Psoas muscle (tissue), 8 donors: ENCODE data around the gene UBTF. TPM values are rescaled to one million over a fixed set of nuclear protein-coding genes. Genes with fewer than 3 reads are reported as not detected.
A peak's percentile ranks its signal among the peaks of the same experiment; 100 is the strongest.

Experiments used
- ATAC-seq, 4 donors: fragments of 200-7000 bp; cut with Tn5 transposase; one replicate each; pipeline ENCODE4 v1.9.1; 2020; ENCODE audit warnings: moderate library complexity in 3 of 4, mild to moderate bottlenecking in 2 of 4
- DNase-seq, 2 donors: peaks; one replicate each; pipeline ENCODE4 v3.0.0-alpha.2; 2020
- H3K27ac ChIP-seq: fragments of 200-600 bp; one replicate; pipeline ENCODE4 v1.8.0; 2022
- H3K27me3 ChIP-seq, 3 donors: fragments of 200-600 bp in 1 of 3; one replicate each; pipeline versions ENCODE4 v1.6.1 to v1.8.0; 2013 to 2022; ENCODE audit warnings: low read length in 2 of 3, mild to moderate bottlenecking in 2 of 3, moderate library complexity in 1 of 3; ENCODE audit not compliant: insufficient read depth in 3 of 3
- H3K36me3 ChIP-seq, 2 donors: fragments of 200-600 bp in 1 of 2; one replicate each; pipeline versions ENCODE4 v1.6.1 to v1.8.0; 2013 to 2022; ENCODE audit warnings: low read depth in 1 of 2, mild to moderate bottlenecking in 1 of 2, moderate library complexity in 1 of 2; ENCODE audit not compliant: insufficient read depth in 1 of 2
- H3K4me1 ChIP-seq: fragments of 200-600 bp; one replicate; pipeline ENCODE4 v1.8.0; 2022
- H3K4me3 ChIP-seq: fragments of 200-600 bp; one replicate; pipeline ENCODE4 v1.8.0; 2022; ENCODE audit warnings: mild to moderate bottlenecking
- H3K9me3 ChIP-seq: fragments of 200-600 bp; one replicate; pipeline ENCODE4 v1.8.0; 2022
- CTCF ChIP-seq: fragments of 200-600 bp; IDR thresholded peaks from one replicate; pipeline ENCODE4 v1.8.0; 2022; ENCODE audit warnings: antibody characterized with exemption
- WGBS, 3 donors: extraction: QIAGEN DNeasy Blood & Tissue Kit; methylation state at CpG; one replicate each; pipeline versions ENCODE4 v1.1.6 to v1.1.7; 2013; 5-methylcytosine and 5-hydroxymethylcytosine counted together
- intact Hi-C, 2 donors: fragments of 100-400 bp; cut with DNase I; formaldehyde crosslinking; loops; one replicate each; pipeline versions ENCODE4 v1.11.0 to v1.14.2; 2022
- polyA plus RNA-seq, 3 donors: library from polyadenylated mRNA; stranded (reverse); fragments of 200-250 nt; gene quantifications; one replicate each; pipeline ENCODE4 v1.2.3, GENCODE V29; 2013
- total RNA-seq, 4 donors: library from RNA; stranded (reverse); fragmentation: NEBNext Ultra II Directional in 2 of 4; extraction: Animal tissue kit (Norgen Biotek cat#: 25700) in 2 of 4; gene quantifications; one replicate each; pipeline versions ENCODE4 v1.2.1 to v1.2.4, GENCODE V29; 2021 to 2023
- donor health status: healthy with polysubstance abuse.
- donor health status: DM: no; HTN: no; CAD: no; lungs with moderate emphysema.
- donor health status: Bipolar disorder and iron deficiency.
- donor health status: healthy.
- donor health status: DM: yes; HTN: yes; CAD: no.
- donor health status: DM: no; HTN: no; CAD: no.
- donor health status: DM: no; HTN: no; CAD: no.
- donor health status: DM: yes; HTN: yes; CAD: no.

The UBTF gene
- total and polyA plus RNA-seq, 7 donors = 36.0 to 67.5 (median 47.6) TPM

GRCh38 chr17:44220213-44221083 lies 973 bp upstream of the UBTF start:
- H3K36me3 ChIP-seq = peaks cover 0 to 20% of the 10 kb centered on the region in 2 donors
- DNase-seq (peak; percentile 58 to 76), ATAC-seq (peak; percentile 21 to 35 (median 28))
- H3K4me1 ChIP-seq = peaks cover 44% of the 10 kb centered on the region
- H3K27me3 ChIP-seq = no peaks in the 10 kb centered on the region
- peak overlapping the region; percentile 85 for H3K4me3 ChIP-seq
- no peak for TF ChIP-seq CTCF
- H3K27ac ChIP-seq = peak overlapping the region; percentile 98
- WGBS, 3 donors = 0 to 1% (median 0%) methylated on average over 73 to 108 of the region's 108 CpGs
- intact Hi-C loops = loop anchor here in 1 of 2 donors (5.0 kb wide), 1 partner anchor 282 kb away; the partner anchor contains the start of gene GPATCH8
- no peaks in the 10 kb centered on the region for H3K9me3 ChIP-seq

- TF ChIP-seq CTCF = peak; percentile 62
- peak; percentile 80 to 88 for DNase-seq
- peaks cover 43% of the 10 kb centered on the region for H3K4me1 ChIP-seq
- 1% methylated on average over 27 to 73 of the region's 73 CpGs; no CpG with 5 or more reads in 1 of the 3 donors for WGBS, 3 donors
- peak overlapping the region; percentile 85 for H3K4me3 ChIP-seq
- H3K27me3 ChIP-seq = no peaks in the 10 kb centered on the region
- intact Hi-C loops = no loop called here
- no peaks in the 10 kb centered on the region for H3K9me3 ChIP-seq
- peak; percentile 46 to 57 (median 51) for ATAC-seq
- peaks cover 3 to 33% of the 10 kb centered on the region in 2 donors for H3K36me3 ChIP-seq
- peak overlapping the region; percentile 98 for H3K27ac ChIP-seq
These were observed 313 bp downstream of the UBTF start for GRCh38 chr17:44219108-44219615.

GRCh38 chr17:44218344-44219107 lies 949 bp downstream of the UBTF start:
- intact Hi-C loops = no loop called here
- H3K4me3 ChIP-seq = peak overlapping the region; percentile 85
- WGBS, 3 donors = 0 to 1% (median 1%) methylated on average over 22 to 82 of the region's 89 CpGs

More at GRCh38 chr17:44218344-44219107, 949 bp downstream of the UBTF start:
- Histone ChIP-seq H3K9me3 (no peaks in the 10 kb centered on the region), H3K36me3 (peaks cover 4 to 37% of the 10 kb centered on the region in 2 donors), H3K4me1 (peaks cover 37% of the 10 kb centered on the region), H3K27ac (peak overlapping the region; percentile 98), H3K27me3 (no peaks in the 10 kb centered on the region)
- peak; percentile 57 for TF ChIP-seq CTCF
- DNase-seq = peak; percentile 90 to 95
- ATAC-seq = peak; percentile 70 to 78 (median 73)
